ENCODE results near the gene SULT2A1.
"Not testable (repeated sequence)": the region's sequence is repeated elsewhere in the genome, so short reads cannot be mapped to it uniquely, and the experiment has no call there.

SULT2A1 gene

GRCh38 chr19:47886010-47886559 lies at the start of gene SULT2A1:
Gene SULT2A1 (minus strand): TSS chr19:47886315. CDS start chr19:47886257, 58 bp downstream.
- DNase-seq (ENCODE audit: low read depth): no peak

- DNase-seq (ENCODE audit: low read depth): not testable (repeated sequence)
These were observed 42.5 kb upstream of the SULT2A1 start for GRCh38 chr19:47928581-47928980.

- DNase-seq (ENCODE audit: low read depth): not testable (repeated sequence)
These were observed 34.0 kb upstream of the SULT2A1 start for GRCh38 chr19:47920107-47920506.

- not testable (repeated sequence) for DNase-seq (ENCODE audit: low read depth)
These were observed 24.1 kb upstream of the SULT2A1 start for GRCh38 chr19:47910191-47910590.

GRCh38 chr19:47909350-47909749 lies 23.2 kb upstream of the SULT2A1 start:
- DNase-seq (ENCODE audit: low read depth): peak; percentile 24

GRCh38 chr19:47901370-47901769 lies 15.3 kb upstream of the SULT2A1 start:
- DNase-seq (ENCODE audit: low read depth): no peak

GRCh38 chr19:47899335-47899734 lies 13.2 kb upstream of the SULT2A1 start:
- no peak for DNase-seq (ENCODE audit: low read depth)

- no peak for DNase-seq (ENCODE audit: low read depth)
These were observed 11.7 kb upstream of the SULT2A1 start for GRCh38 chr19:47897861-47898260.

- no peak for DNase-seq (ENCODE audit: low read depth)
These were observed 10.7 kb upstream of the SULT2A1 start for GRCh38 chr19:47896773-47897172.

- no peak for DNase-seq (ENCODE audit: low read depth)
These were observed 9.9 kb upstream of the SULT2A1 start for GRCh38 chr19:47896019-47896418.

- DNase-seq (ENCODE audit: low read depth): no peak
These were observed 9.2 kb upstream of the SULT2A1 start for GRCh38 chr19:47895165-47895782.

- no peak for DNase-seq (ENCODE audit: low read depth)
These were observed 6.0 kb upstream of the SULT2A1 start for GRCh38 chr19:47891923-47892666.

GRCh38 chr19:47891622-47891922 lies 5.5 kb upstream of the SULT2A1 start:
- no peak for DNase-seq (ENCODE audit: low read depth)

GRCh38 chr19:47890865-47891621 lies 4.9 kb upstream of the SULT2A1 start:
- DNase-seq (ENCODE audit: low read depth): no peak

- DNase-seq (ENCODE audit: low read depth): no peak
These were observed 1.1 kb downstream of the SULT2A1 start for GRCh38 chr19:47885067-47885463.

- DNase-seq (ENCODE audit: low read depth): no peak
These were observed 3.2 kb downstream of the SULT2A1 start for GRCh38 chr19:47882890-47883289.

- no peak for DNase-seq (ENCODE audit: low read depth)
These were observed 4.4 kb downstream of the SULT2A1 start for GRCh38 chr19:47881757-47882156.

GRCh38 chr19:47879385-47879784 lies 6.7 kb downstream of the SULT2A1 start:
- not testable (repeated sequence) for DNase-seq (ENCODE audit: low read depth)

- DNase-seq (ENCODE audit: low read depth): no peak
These were observed 7.2 kb downstream of the SULT2A1 start for GRCh38 chr19:47878906-47879305.

GRCh38 chr19:47865166-47865565 lies 20.9 kb downstream of the SULT2A1 start:
- no peak for DNase-seq (ENCODE audit: low read depth)

- DNase-seq (ENCODE audit: low read depth): peak; percentile 35
These were observed 22.6 kb downstream of the SULT2A1 start for GRCh38 chr19:47863514-47863936.

- no peak for DNase-seq (ENCODE audit: low read depth)
These were observed 24.5 kb downstream of the SULT2A1 start for GRCh38 chr19:47861630-47862029.
